Testis (tissue), 3 donors: ENCODE data around the gene PNLIP. TPM values are rescaled to one million over a fixed set of nuclear protein-coding genes. Genes with fewer than 3 reads are reported as not detected.

Experiments
- DNase-seq: peaks from one replicate; pipeline ENCODE4 v3.0.0-alpha.2; 2019
- H3K27ac ChIP-seq, 2 donors: fragments of 200-600 bp; sonication (generic); one replicate each; pipeline ENCODE4 v1.5.1; 2019
- H3K27me3 ChIP-seq: fragments of 200-600 bp; sonication (generic); one replicate; pipeline ENCODE4 v1.5.1; 2019
- H3K36me3 ChIP-seq: fragments of 200-600 bp; sonication (generic); one replicate; pipeline ENCODE4 v1.5.1; 2017; ENCODE audit warnings: low read depth; ENCODE audit errors: missing control alignments
- H3K4me1 ChIP-seq: fragments of 200-600 bp; sonication (generic); one replicate; pipeline ENCODE4 v1.5.1; 2019
- H3K4me3 ChIP-seq, 2 donors: fragments of 200-600 bp; sonication (generic); one replicate each; pipeline ENCODE4 v1.5.1; 2017 to 2019
- H3K9me3 ChIP-seq: fragments of 200-600 bp; sonication (generic); one replicate; pipeline ENCODE4 v1.5.1; 2017
- CTCF ChIP-seq, 3 experiments: fragments of 450-650 bp in 2 of 3; fragments of 200-600 bp in 1 of 3; sonication (generic) in 1 of 3; IDR thresholded peaks; one replicate each; pipeline ENCODE4 v1.5.1; 2016 to 2019; ENCODE audit warnings: antibody characterized with exemption in 3 of 3, mild to moderate bottlenecking in 2 of 3, moderate library complexity in 1 of 3
- POLR2A ChIP-seq: fragments of 450-650 bp; IDR thresholded peaks from one replicate; pipeline ENCODE4 v1.6.1; 2017; ENCODE audit warnings: antibody characterized with exemption, mild to moderate bottlenecking, moderate library complexity
- WGBS, 2 donors: methylation state at CpG; one replicate each; pipeline ENCODE4 v1.1.5; 2018; 5-methylcytosine and 5-hydroxymethylcytosine counted together
- intact Hi-C: fragments of 100-400 bp; cut with DNase I; formaldehyde crosslinking; loops from one replicate; pipeline ENCODE4 v1.15.1; 2023; ENCODE audit warnings: low total_unique reads
- polyA plus RNA-seq: library from polyadenylated mRNA; stranded (reverse); fragments of 350-450 nt; fragmentation: Illumina TruSeq; extraction: RNeasy Lipid Tissue Mini Kit (QIAGEN cat#74804); gene quantifications from one replicate; pipeline ENCODE4 v1.2.3, GENCODE V29; 2014; ENCODE audit warnings: low read depth, low replicate concordance; ENCODE audit not compliant: insufficient read depth
- total RNA-seq, 2 donors: library from RNA; depleted of rRNA; stranded (reverse); fragments of >200 nt; gene quantifications; one replicate each; pipeline ENCODE4 v1.2.3, GENCODE V29; 2016

PNLIP gene
- total and polyA plus RNA-seq, 3 donors from 2014 or later = 0.74 TPM; not detected in 2

- 84 to 92% methylated on average over 5 of the region's 5 CpGs for WGBS, 2 donors
- Histone ChIP-seq H3K9me3 (no peaks in the 10 kb centered on the region), H3K4me3 (no peak overlapping the region), H3K27ac (no peak overlapping the region), H3K4me1 (no peaks in the 10 kb centered on the region), H3K27me3 (no peaks in the 10 kb centered on the region), H3K36me3 (no peaks in the 10 kb centered on the region)
- intact Hi-C loops = no loop called here
- no peak for DNase-seq
- TF ChIP-seq POLR2A (no peak), CTCF (IDR thresholded peaks at IDR 0.05) (no peak)
Measured at GRCh38 chr10:116557305-116557880, 11.7 kb downstream of the PNLIP start.

GRCh38 chr10:116565534-116565933, 19.8 kb downstream of the PNLIP start:
- H3K4me1 ChIP-seq = no peaks in the 10 kb centered on the region
- no peak for TF ChIP-seq POLR2A
- TF ChIP-seq CTCF (IDR thresholded peaks at IDR 0.05) = no peak
- no peaks in the 10 kb centered on the region for H3K27me3 ChIP-seq
- no peaks in the 10 kb centered on the region for H3K36me3 ChIP-seq
- no peak overlapping the region for H3K4me3 ChIP-seq
- no peak for DNase-seq
- H3K27ac ChIP-seq = no peak overlapping the region
- H3K9me3 ChIP-seq = no peaks in the 10 kb centered on the region
- intact Hi-C loops = no loop called here
- WGBS, 2 donors = 79 to 85% methylated on average over 8 of the region's 8 CpGs

- intact Hi-C loops = no loop called here
- Histone ChIP-seq H3K4me3 (no peak overlapping the region), H3K9me3 (no peaks in the 10 kb centered on the region), H3K4me1 (no peaks in the 10 kb centered on the region), H3K36me3 (no peaks in the 10 kb centered on the region), H3K27ac (no peak overlapping the region), H3K27me3 (no peaks in the 10 kb centered on the region)
- DNase-seq = no peak
- TF ChIP-seq CTCF (IDR thresholded peaks at IDR 0.05) = no peak
- no peak for TF ChIP-seq POLR2A
Measured at GRCh38 chr10:116566932-116567331, 21.2 kb downstream of the PNLIP start.

- TF ChIP-seq CTCF (IDR thresholded peaks at IDR 0.05) = no peak
- TF ChIP-seq POLR2A = no peak
- DNase-seq = no peak
- Histone ChIP-seq H3K27ac (no peak overlapping the region), H3K9me3 (no peaks in the 10 kb centered on the region), H3K4me1 (no peaks in the 10 kb centered on the region), H3K4me3 (no peak overlapping the region), H3K36me3 (no peaks in the 10 kb centered on the region), H3K27me3 (no peaks in the 10 kb centered on the region)
- intact Hi-C loops = no loop called here
- 88 to 91% methylated on average over 3 of the region's 3 CpGs for WGBS, 2 donors
Measured at GRCh38 chr10:116567335-116567734, 21.6 kb downstream of the PNLIP start.

GRCh38 chr10:116574797-116575196, 29.1 kb downstream of the PNLIP start:
- TF ChIP-seq CTCF (IDR thresholded peaks at IDR 0.05) (no peak), POLR2A (no peak)
- no peaks in the 10 kb centered on the region for H3K4me1 ChIP-seq
- intact Hi-C loops = no loop called here
- no peaks in the 10 kb centered on the region for H3K27me3 ChIP-seq
- no peak for DNase-seq
- no peaks in the 10 kb centered on the region for H3K36me3 ChIP-seq
- no peak overlapping the region for H3K27ac ChIP-seq
- no peak overlapping the region for H3K4me3 ChIP-seq
- WGBS, 2 donors = 82 to 88% methylated on average over 3 of the region's 3 CpGs
- no peaks in the 10 kb centered on the region for H3K9me3 ChIP-seq
